Neural cell (in vitro differentiated cells): ENCODE measurements around the gene ZFP36L2. TPM values are rescaled to one million over a fixed set of nuclear protein-coding genes. Genes with fewer than 3 reads are reported as not detected.

Experiments used
- H2AFZ ChIP-seq: fragments of 200-600, 300-800 bp; sonication (generic), shearing (Covaris generic); 2 replicates; pipeline ENCODE4 v1.6.0; 2014; ENCODE audit warnings: low read depth, mild to moderate bottlenecking, antibody characterized with exemption, low read length, moderate library complexity
- H3F3A ChIP-seq: fragments of 200-600 bp; shearing (Covaris generic); 2 replicates; pipeline ENCODE4 v1.6.1; 2016; ENCODE audit warnings: mild to moderate bottlenecking, moderate library complexity, mixed read lengths, antibody characterized with exemption, low read length; ENCODE audit not compliant: insufficient read depth, poor library complexity, severe bottlenecking
- H3K27ac ChIP-seq: fragments of 200-600, 300-800 bp; sonication (generic), shearing (Covaris generic); 2 replicates; pipeline ENCODE4 v1.5.1; 2014; ENCODE audit warnings: mild to moderate bottlenecking, low read length, moderate library complexity
- H3K27me3 ChIP-seq: fragments of 300-800, 200-600 bp; sonication (generic), shearing (Covaris generic); 2 replicates; pipeline ENCODE4 v1.6.0; 2014; ENCODE audit warnings: mild to moderate bottlenecking, low read depth, low read length, moderate library complexity; ENCODE audit not compliant: insufficient read depth
- H3K36me3 ChIP-seq: fragments of 300-800, 200-600 bp; sonication (generic), shearing (Covaris generic); 2 replicates; pipeline ENCODE4 v1.5.1; 2014; ENCODE audit warnings: mild to moderate bottlenecking, antibody characterized with exemption, low read length, moderate library complexity; ENCODE audit not compliant: insufficient read depth
- H3K4me2 ChIP-seq: fragments of 300-800, 200-600 bp; sonication (generic), shearing (Covaris generic); 2 replicates; pipeline ENCODE4 v1.6.0; 2014; ENCODE audit warnings: mild to moderate bottlenecking, low read length
- H3K4me3 ChIP-seq: fragments of 300-800, 200-600 bp; sonication (generic), shearing (Covaris generic); 2 replicates; pipeline ENCODE4 v1.5.1; 2014; ENCODE audit warnings: mild to moderate bottlenecking, low read length, moderate library complexity
- H3K79me2 ChIP-seq: fragments of 200-600 bp; shearing (Covaris generic); replicated peaks from 2 replicates; pipeline ENCODE4 v1.6.0; 2014; ENCODE audit warnings: mild to moderate bottlenecking, low read length, moderate library complexity; ENCODE audit not compliant: insufficient read depth
- H3K9ac ChIP-seq: fragments of 300-800, 200-600 bp; sonication (generic), shearing (Covaris generic); 2 replicates; pipeline ENCODE4 v1.6.1; 2016; ENCODE audit warnings: mild to moderate bottlenecking, low read length, mixed read lengths
- H3K9me2 ChIP-seq: fragments of 200-600 bp; shearing (Covaris generic); 2 replicates; pipeline ENCODE4 v1.6.1; 2016; ENCODE audit warnings: mild to moderate bottlenecking, low read length, mixed read lengths; ENCODE audit not compliant: insufficient read depth
- H3K9me3 ChIP-seq: fragments of 200-600, 300-800 bp; sonication (generic), shearing (Covaris generic); 2 replicates; pipeline ENCODE4 v1.6.1; 2016; ENCODE audit warnings: mild to moderate bottlenecking, mixed run types, low read length, moderate library complexity, mixed read lengths
- H4K20me1 ChIP-seq: fragments of 200-600 bp; shearing (Covaris generic); 2 replicates; pipeline ENCODE4 v1.6.1; 2016; ENCODE audit warnings: mild to moderate bottlenecking, mixed run types; ENCODE audit not compliant: insufficient read depth
- CTCF ChIP-seq: fragments of 450-650 bp; IDR thresholded peaks from 2 replicates; pipeline ENCODE4 v1.5.1; 2014; ENCODE audit warnings: antibody characterized with exemption, mild to moderate bottlenecking, moderate library complexity; ENCODE audit not compliant: poor library complexity, severe bottlenecking
- EP300 ChIP-seq: fragments of 450-650 bp; conservative IDR thresholded peaks from 2 replicates; pipeline ENCODE4 v1.6.1; 2014; ENCODE audit warnings: antibody characterized with exemption, mild to moderate bottlenecking, moderate library complexity; ENCODE audit not compliant: poor library complexity, severe bottlenecking
- EZH2 ChIP-seq: fragments of 200-600, 300-800 bp; shearing (Covaris generic), sonication (generic); IDR thresholded peaks from 2 replicates; pipeline ENCODE4 v1.6.1; 2014; ENCODE audit warnings: antibody characterized with exemption, low read length, borderline replicate concordance, mild to moderate bottlenecking; ENCODE audit not compliant: insufficient read depth, poor library complexity, severe bottlenecking
- MXI1 ChIP-seq: fragments of 450-650 bp; conservative IDR thresholded peaks from 2 replicates; pipeline ENCODE4 v1.6.1; 2014; ENCODE audit warnings: antibody characterized with exemption, mild to moderate bottlenecking; ENCODE audit not compliant: poor library complexity, severe bottlenecking
- POLR2AphosphoS5 ChIP-seq: IDR thresholded peaks from 2 replicates; pipeline ENCODE4 v1.6.1; 2012
- RAD21 ChIP-seq: fragments of 450-650 bp; conservative IDR thresholded peaks from 2 replicates; pipeline ENCODE4 v1.6.1; 2014; ENCODE audit warnings: antibody characterized with exemption, mild to moderate bottlenecking, moderate library complexity
- SMC3 ChIP-seq: fragments of 450-650 bp; conservative IDR thresholded peaks from 2 replicates; pipeline ENCODE4 v1.6.1; 2014; ENCODE audit warnings: antibody characterized with exemption, mild to moderate bottlenecking, moderate library complexity; ENCODE audit not compliant: poor library complexity
- TAF1 ChIP-seq: IDR thresholded peaks from 2 replicates; pipeline ENCODE4 v1.6.1; 2012; ENCODE audit warnings: low read depth
- polyA plus RNA-seq: library from polyadenylated mRNA; depleted of rRNA; stranded (reverse); fragments of >200 nt; gene quantifications from 2 replicates; pipeline ENCODE4 v1.2.3, GENCODE V29; 2014
- TF ChIP-seq, protein P1 (sequence below): IDR thresholded peaks from 2 replicates; pipeline ENCODE4 v1.6.1; 2012; ENCODE audit warnings: borderline replicate concordance

The ZFP36L2 gene
- polyA plus RNA-seq, 1 donor from 2014 or later = 0.33 TPM

GRCh38 chr2:43233218-43234212, 7.1 kb upstream of the ZFP36L2 start:
- Histone ChIP-seq H3K9me3 (no peaks in the 10 kb centered on the region), H3K36me3 (no peaks in the 10 kb centered on the region), H3K79me2 (no peaks in the 10 kb centered on the region), H3K9me2 (no peaks in the 10 kb centered on the region), H3K27me3 (no peaks in the 10 kb centered on the region), H4K20me1 (no peaks in the 10 kb centered on the region), H3K9ac (no peak overlapping the region), H3F3A (no peaks in the 10 kb centered on the region), H3K4me2 (no peak overlapping the region), H3K27ac (no peak overlapping the region), H2AFZ (no peak overlapping the region), H3K4me3 (no peak overlapping the region)
- TF ChIP-seq SMC3 = no peak
- no peak for TF ChIP-seq CTCF
- TF ChIP-seq POLR2AphosphoS5 = no peak
- TF ChIP-seq EZH2 = no peak
- TF ChIP-seq, protein P1, sequence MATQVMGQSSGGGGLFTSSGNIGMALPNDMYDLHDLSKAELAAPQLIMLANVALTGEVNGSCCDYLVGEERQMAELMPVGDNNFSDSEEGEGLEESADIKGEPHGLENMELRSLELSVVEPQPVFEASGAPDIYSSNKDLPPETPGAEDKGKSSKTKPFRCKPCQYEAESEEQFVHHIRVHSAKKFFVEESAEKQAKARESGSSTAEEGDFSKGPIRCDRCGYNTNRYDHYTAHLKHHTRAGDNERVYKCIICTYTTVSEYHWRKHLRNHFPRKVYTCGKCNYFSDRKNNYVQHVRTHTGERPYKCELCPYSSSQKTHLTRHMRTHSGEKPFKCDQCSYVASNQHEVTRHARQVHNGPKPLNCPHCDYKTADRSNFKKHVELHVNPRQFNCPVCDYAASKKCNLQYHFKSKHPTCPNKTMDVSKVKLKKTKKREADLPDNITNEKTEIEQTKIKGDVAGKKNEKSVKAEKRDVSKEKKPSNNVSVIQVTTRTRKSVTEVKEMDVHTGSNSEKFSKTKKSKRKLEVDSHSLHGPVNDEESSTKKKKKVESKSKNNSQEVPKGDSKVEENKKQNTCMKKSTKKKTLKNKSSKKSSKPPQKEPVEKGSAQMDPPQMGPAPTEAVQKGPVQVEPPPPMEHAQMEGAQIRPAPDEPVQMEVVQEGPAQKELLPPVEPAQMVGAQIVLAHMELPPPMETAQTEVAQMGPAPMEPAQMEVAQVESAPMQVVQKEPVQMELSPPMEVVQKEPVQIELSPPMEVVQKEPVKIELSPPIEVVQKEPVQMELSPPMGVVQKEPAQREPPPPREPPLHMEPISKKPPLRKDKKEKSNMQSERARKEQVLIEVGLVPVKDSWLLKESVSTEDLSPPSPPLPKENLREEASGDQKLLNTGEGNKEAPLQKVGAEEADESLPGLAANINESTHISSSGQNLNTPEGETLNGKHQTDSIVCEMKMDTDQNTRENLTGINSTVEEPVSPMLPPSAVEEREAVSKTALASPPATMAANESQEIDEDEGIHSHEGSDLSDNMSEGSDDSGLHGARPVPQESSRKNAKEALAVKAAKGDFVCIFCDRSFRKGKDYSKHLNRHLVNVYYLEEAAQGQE = no peak
- TF ChIP-seq EP300 = no peak
- TF ChIP-seq RAD21 = no peak
- TF ChIP-seq MXI1 = no peak
- no peak for TF ChIP-seq TAF1

DNA sequence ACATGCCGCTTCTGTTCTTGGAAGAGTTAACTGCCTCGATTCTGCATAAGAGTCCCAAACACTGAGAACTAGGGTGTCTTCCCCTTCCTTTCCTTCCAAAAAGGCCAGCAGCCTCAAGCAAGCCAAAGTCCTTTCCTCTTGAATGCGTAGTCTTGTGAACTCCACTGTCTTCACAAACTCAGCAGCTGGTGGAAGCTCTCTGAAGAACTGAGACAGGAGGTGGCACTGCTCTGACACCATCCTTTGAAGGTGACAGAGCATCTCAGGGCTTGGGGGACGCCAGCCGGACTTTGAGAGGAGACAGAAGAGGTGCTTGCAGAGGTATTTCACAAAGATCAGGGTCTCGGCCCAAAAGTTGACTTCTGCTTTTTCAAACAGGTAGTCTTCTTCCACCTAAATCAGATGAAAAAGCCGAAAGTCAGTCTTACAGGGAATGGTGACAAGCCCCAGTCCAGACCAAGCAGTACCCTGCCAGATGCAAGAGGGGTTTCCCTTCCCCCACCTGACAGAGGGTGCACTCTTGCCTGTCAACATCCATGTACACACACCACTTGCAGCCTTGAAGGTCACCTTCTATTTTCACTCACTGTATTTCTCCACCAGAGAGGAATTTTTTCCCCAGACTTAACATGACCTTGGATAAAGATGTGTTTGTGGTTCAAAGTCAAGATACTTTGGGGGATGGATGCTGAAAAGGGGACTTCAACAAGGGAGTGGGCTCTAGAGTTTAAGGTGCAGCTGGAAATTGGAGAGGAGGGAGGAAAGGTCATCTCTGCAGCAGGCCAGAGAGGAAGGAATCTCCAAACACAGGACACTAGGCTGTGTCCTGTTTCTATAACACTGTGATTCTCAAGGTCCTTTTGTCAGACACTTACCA, 4.8 kb upstream of the ZFP36L2 start:
- TF ChIP-seq EZH2 (no peak), POLR2AphosphoS5 (no peak), TAF1 (no peak), CTCF (no peak), MXI1 (no peak), EP300 (no peak), SMC3 (no peak), RAD21 (no peak)
- TF ChIP-seq, protein P1 = no peak
- H3K9me3 ChIP-seq = no peaks in the 10 kb centered on the region
- H3K4me2 ChIP-seq = no peak overlapping the region
- no peaks in the 10 kb centered on the region for H3F3A ChIP-seq
- no peaks in the 10 kb centered on the region for H3K9me2 ChIP-seq
- no peaks in the 10 kb centered on the region for H4K20me1 ChIP-seq
- no peak overlapping the region for H3K4me3 ChIP-seq
- H3K9ac ChIP-seq = no peak overlapping the region
- no peaks in the 10 kb centered on the region for H3K36me3 ChIP-seq
- H3K27me3 ChIP-seq = peaks cover 20% of the 10 kb centered on the region
- H2AFZ ChIP-seq = no peak overlapping the region
- H3K27ac ChIP-seq = no peak overlapping the region
- H3K79me2 ChIP-seq = no peaks in the 10 kb centered on the region
